ENCODE measurements around the gene ADSS2.
A peak's percentile ranks its signal among the peaks of the same experiment; 100 is the strongest.

Gene ADSS2

DNA sequence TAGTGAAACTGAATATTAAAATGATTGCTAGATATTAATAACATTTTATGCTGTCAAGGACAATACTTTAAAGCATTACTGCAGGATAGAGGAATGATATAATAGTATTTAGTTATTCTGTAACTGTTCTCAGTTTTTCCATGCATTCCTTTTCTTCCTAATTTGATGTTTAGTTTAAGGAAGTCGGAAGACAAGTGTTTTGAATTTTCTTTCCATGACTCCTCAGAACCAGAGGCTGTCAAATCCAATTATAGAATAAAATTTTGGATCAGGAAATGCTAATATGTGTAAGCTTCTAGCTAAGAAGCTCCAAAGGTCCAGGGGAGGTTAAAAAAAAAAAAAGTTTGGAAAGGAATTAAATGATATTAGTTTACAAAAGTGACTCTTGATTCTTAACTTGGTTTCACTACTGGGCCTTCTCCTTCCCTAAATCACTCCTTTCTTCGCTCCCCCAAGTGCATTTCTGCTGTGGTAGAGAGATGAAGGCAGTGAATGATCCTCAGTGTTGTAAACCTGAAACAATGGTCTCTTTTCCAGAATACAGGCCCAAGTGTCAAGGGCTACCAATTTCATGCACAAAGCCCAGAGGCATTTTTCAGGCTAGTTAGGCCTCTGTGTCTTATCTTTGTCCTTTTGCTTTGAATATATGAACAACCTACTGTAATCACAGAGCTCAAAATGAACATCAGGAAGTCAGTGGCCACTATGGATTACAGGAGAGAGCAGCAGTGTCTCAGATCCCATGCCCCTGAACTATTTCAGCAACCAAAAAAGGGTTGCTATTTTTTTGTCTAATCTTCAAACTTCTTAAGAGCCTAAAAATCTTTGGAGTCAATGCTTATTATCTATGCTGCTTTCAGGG is 6.2 kb downstream of the ADSS2 start:
- no peak for DNase-seq (ENCODE audit: low read depth)

DNA sequence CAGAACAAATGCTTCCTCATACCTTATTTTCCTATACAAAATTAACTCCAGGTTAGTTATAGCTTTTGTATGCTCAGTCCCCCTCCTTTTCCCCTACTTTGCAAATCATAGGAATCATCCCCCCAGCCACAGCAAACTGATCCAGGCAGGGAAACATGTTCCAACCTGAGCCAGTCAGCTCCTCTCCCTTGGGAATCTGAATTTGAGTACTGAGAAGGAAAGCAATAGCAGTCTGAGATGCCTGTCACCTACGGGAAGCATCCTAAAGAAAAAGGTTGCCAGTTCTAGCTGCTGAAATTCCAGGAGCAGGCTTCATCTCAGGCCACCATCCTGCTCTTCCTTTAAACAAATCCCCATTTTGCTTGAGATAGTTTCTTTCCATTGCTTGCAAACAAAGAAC is 6.9 kb downstream of the ADSS2 start:
- no peak for DNase-seq (ENCODE audit: low read depth)

GRCh38 chr1:244442850-244443249 is 8.9 kb downstream of the ADSS2 start:
- DNase-seq (ENCODE audit: low read depth): no peak

DNA sequence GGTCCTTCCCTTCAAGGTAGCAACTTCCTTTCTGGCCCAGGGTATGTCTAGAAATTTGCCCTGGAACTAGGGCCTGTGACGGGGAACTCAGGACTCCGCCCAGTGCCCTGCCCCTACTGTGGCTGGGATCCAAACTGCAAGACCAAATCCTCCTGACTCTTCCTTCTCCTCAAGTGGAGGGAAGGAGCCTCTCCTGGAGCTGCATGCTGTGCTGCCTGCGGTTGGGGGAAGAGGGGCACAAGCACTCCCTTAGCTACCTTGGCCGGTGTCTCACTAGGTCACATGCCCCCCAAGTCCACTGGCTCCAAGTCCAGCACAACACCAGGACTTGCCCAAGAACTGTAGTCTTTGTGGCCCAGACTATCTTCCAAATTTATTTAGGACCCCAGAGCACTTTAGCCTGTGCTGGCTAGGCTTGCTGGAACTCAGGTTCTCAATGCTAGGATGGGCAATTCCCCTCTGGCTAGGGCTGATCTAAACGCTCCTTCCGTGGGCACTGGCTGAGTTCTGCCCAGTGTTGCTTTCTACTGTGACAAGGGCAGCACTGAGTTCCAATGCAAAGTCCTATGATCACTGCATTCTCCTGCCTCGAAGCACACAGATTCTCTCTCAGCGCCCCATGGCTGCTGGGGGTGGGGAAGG is 12.2 kb downstream of the ADSS2 start:
- no peak for DNase-seq (ENCODE audit: low read depth)

DNA sequence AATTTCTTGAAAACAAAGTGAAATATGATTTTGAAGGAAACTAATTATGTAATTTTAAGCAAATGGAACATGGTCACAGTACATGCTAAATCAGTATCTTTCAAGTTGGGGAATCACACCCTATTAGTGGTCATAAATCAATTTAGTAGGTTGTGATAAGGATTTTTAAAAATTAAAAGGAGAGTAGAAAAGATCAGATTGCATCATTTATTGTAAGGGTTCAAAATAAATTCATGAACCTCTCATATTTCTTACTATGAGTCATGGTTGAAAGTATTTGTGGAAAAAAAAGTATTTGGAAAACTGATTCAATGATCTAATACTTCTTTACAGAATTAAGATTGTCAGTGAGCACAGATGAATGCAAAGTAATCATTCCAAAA is 14.6 kb downstream of the ADSS2 start:
- no peak for DNase-seq (ENCODE audit: low read depth)

DNA sequence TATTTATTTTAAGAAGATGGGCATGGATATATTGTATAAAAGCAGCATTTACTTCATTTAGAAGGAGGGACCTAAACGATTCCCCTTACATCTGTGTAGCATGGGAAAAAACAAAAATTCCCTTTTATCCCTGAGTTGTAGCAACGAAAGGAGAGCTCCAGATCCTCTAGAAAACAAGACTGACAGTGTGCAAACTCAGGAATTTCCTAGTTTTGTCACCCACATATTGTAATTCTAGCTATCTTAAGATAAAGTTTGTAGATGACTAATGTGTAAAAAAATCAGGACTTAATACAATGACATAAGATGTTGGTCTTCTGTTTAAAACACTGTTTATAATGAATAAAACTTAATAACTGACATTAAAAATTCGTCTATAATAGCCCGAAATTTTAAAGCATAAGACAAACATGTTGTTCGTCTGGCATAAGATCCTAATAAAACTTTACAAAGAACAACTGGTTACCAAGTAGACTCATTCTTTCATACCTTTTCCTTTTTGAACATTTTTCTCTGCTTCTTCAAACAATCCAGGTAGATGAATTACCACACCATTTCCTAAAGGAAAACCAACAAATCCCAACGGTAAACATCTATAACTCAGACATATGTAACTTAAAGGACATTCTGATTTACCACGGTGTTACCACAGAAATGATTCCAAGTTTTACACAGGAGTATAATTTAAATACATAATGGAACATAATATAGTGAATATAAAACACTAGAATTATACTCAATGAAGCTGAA is 15.2 kb downstream of the ADSS2 start:
- DNase-seq (ENCODE audit: low read depth): no peak

DNA sequence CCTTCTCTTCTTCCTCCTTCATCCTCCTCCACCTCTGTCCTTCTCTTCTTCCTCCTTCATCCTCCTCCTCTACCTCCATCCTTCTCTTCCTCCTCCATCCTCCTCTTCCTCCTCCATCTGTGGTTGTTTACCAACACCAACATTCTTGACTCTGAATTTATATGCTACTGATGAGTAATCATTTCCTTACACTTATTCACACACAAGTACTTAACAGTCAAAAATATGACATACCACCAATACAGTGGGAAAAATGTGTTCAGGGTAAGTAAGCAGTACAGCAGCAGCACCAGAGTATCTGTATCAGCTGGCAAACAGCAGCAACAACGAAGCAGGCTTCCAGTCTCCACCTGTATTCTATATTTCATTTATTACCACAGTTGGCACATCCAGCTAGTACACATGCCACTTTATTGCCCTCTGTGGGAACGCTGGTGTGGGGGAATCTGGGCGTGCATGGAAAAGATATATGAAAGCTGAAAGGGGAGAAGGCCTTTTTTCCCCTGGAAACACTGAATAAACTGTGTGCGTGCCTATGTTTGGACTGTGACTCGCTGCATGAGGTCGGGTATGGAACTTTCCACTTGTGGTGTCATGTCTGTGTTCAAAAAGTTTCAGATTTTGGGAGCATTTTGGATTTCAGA is 16.0 kb downstream of the ADSS2 start:
- DNase-seq (ENCODE audit: low read depth): peak; percentile 2

- no peak for DNase-seq (ENCODE audit: low read depth)
Observed at GRCh38 chr1:244431166-244431565, 20.5 kb downstream of the ADSS2 start.

GRCh38 chr1:244429818-244430217 is 21.9 kb downstream of the ADSS2 start:
- no peak for DNase-seq (ENCODE audit: low read depth)

- no peak for DNase-seq (ENCODE audit: low read depth)
Observed at GRCh38 chr1:244427647-244428046, 24.1 kb downstream of the ADSS2 start.

- no peak for DNase-seq (ENCODE audit: low read depth)
Observed at GRCh38 chr1:244424649-244425334, 26.9 kb downstream of the ADSS2 start.

- DNase-seq (ENCODE audit: low read depth): no peak
Observed at GRCh38 chr1:244422174-244422573, 29.5 kb downstream of the ADSS2 start.

DNA sequence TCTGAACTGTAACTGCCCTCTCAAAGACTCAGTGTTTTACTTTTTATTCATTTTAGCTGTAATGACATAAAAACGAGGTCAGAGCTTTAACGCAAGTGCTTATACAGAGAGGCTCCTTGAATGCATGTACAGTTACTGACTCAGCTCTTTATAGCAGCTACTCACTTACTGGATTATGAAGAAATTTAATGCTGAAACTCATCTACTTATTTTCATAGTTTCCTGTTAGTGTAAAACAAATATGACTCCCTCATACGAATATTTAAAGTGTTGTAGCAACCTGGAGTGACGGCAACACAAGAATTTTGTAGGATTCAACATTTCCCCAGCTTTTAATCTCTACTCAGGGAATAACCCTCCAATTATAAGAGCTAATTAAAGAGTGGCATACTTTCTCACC is 32.7 kb downstream of the ADSS2 start:
- DNase-seq (ENCODE audit: low read depth): no peak

- DNase-seq (ENCODE audit: low read depth): no peak
Observed at GRCh38 chr1:244414543-244414942, 37.2 kb downstream of the ADSS2 start.

GRCh38 chr1:244413736-244414135 is 38.0 kb downstream of the ADSS2 start:
- no peak for DNase-seq (ENCODE audit: low read depth)

DNA sequence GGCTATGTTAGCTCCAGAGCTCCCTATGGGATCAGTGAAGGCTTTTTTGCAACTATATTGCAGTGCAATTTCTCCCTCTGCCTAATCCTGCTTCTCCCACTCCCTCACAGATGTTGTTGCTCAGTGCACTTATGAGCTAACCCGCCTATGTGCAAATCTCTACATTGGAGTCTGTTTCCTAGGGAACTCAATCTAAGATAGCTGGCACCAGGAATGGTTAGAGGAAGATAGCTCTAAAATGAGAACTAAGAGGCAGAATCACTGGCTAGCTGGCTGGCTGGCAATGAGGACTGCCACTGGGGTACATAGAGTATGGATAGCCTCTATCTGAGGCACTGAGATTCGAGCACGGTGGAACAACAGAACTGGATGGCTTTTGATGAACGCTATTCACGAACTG is 39.5 kb downstream of the ADSS2 start:
- no peak for DNase-seq (ENCODE audit: low read depth)

DNA sequence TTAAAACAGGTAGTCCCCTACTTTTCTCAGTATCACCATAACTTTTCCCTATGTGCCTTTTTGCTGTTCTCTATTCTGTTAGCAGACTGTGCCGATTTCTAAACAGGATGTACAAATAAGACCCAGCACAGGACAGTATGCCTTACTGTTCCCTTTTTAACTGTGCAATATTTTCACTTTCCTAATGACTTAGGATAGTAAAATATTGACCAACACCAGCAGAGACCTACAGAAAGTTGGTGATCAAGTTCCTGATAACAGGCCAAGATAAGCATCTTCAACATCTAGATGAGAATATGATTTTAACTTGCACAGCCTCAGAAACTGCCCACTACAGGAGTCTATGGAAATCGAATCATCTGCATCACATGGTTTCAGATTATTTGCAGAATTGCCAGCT is 42.0 kb downstream of the ADSS2 start:
- DNase-seq (ENCODE audit: low read depth): no peak

GRCh38 chr1:244406337-244406736 is 45.4 kb downstream of the ADSS2 start:
- DNase-seq (ENCODE audit: low read depth): no peak

GRCh38 chr1:244405856-244406255 is 45.9 kb downstream of the ADSS2 start:
- DNase-seq (ENCODE audit: low read depth): no peak

- DNase-seq (ENCODE audit: low read depth): no peak
Observed at GRCh38 chr1:244403431-244403830, 48.3 kb downstream of the ADSS2 start.

- DNase-seq (ENCODE audit: low read depth): no peak
Observed at GRCh38 chr1:244400974-244401373, 50.7 kb downstream of the ADSS2 start.

GRCh38 chr1:244397131-244397530 is 54.6 kb downstream of the ADSS2 start:
- DNase-seq (ENCODE audit: low read depth): no peak
